GM13976 (cell line): ENCODE data around the gene CLSTN2.

Experiments used
- DNase-seq: peaks from one replicate; pipeline ENCODE4 v3.0.0; 2012; ENCODE audit warnings: low spot score
- in situ Hi-C: fragments of 300-500 bp; cut with MboI; formaldehyde crosslinking; loops from one replicate; pipeline ENCODE4 v1.12.0; 2022; ENCODE audit warnings: low sequenced_read_pairs, mixed read lengths, inconsistent platforms; ENCODE audit not compliant: unreplicated experiment
- TF ChIP-seq, protein P1 (sequence below): IDR thresholded peaks from 2 replicates; pipeline ENCODE4 v1.5.1; 2012; ENCODE audit warnings: borderline replicate concordance, mild to moderate bottlenecking; ENCODE audit not compliant: insufficient read depth; ENCODE audit errors: extremely low read depth, missing control alignments, control extremely low read depth

The CLSTN2 gene

DNA sequence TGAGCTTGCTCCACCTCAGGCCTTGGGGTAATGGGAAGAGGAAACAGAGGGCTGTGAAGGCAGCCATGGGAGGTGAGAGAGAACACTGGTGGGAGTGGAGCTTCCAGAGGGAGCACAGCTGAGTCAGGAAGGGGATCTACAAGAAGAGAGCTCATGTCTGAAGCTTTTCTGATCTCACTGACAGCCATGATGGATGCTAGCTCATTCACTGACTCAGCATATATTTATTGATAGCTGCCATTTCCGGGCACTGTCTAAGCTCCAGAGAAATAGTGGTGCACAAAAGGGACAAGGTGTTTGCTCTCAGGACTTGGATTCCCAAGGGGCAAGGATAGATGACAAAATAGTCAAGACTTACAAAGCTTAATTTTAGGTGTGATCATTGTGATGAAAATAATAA, 218.8 kb downstream of the CLSTN2 start:
- TF ChIP-seq, protein P1, sequence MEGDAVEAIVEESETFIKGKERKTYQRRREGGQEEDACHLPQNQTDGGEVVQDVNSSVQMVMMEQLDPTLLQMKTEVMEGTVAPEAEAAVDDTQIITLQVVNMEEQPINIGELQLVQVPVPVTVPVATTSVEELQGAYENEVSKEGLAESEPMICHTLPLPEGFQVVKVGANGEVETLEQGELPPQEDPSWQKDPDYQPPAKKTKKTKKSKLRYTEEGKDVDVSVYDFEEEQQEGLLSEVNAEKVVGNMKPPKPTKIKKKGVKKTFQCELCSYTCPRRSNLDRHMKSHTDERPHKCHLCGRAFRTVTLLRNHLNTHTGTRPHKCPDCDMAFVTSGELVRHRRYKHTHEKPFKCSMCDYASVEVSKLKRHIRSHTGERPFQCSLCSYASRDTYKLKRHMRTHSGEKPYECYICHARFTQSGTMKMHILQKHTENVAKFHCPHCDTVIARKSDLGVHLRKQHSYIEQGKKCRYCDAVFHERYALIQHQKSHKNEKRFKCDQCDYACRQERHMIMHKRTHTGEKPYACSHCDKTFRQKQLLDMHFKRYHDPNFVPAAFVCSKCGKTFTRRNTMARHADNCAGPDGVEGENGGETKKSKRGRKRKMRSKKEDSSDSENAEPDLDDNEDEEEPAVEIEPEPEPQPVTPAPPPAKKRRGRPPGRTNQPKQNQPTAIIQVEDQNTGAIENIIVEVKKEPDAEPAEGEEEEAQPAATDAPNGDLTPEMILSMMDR, result no peak

DNA sequence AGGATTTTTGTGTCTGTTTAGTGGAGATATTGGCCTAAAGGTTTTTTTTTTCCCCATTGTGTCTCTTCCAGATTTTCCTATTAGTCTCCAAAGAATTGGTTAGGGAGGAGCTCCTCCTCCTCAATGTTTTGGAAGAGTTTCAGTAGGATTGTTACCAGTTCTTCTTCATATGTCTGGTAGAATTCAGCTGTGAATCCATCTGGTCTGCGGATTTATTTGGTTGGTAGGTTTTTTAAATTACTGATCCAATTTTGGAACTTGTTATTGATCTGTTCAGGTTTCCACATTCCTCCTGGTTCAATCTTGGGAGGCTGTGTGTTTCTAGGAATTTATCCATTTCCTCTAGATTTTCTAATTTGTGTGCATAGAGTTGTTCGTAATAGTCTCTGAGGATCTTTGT, 222.2 kb downstream of the CLSTN2 start:
- TF ChIP-seq, protein P1, result no peak
- no peak for DNase-seq
- in situ Hi-C loops, result no loop called here

More for the DNA sequence above, 218.8 kb downstream of the CLSTN2 start:
- DNase-seq, result no peak
- in situ Hi-C loops, result no loop called here

DNA sequence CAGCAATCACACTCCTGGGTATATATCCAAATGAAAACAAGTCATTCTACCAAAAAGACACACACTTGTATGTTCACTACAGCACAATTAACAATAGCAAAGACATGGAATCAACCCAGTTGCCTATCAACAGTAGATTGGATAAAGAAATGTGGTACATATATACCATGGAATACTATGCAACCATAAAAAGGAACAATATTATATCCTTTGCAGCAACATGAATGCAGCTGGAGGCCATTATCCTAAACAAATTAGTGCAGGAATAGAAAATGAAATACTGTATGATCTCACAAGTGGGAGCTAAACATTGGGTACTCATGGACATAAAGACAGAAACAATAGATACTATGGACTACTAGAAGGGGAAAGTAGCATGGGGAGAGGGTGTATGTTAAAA, 224.7 kb downstream of the CLSTN2 start:
- in situ Hi-C loops, result no loop called here
- no peak for DNase-seq
- TF ChIP-seq, protein P1, result no peak

DNA sequence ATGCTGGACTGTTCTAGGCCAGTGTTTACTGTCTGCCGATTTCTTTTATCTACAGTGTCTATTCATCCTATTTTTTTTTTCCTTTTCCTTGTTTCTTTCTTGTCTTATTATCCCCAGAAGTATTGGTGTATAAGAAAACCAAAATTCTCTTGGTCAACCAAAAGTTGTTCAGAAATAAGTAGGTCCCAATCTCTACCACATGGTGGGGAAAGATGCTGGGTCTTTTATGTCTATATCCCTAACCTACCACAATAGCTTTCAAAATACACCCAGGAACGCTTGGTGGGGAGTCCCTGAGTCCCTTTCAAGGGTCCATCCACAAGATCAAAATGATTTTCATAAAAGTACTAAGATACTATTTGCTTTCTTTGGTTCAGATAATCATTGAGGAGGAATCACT, 225.6 kb downstream of the CLSTN2 start:
- in situ Hi-C loops, result no loop called here
- no peak for DNase-seq
- TF ChIP-seq, protein P1, result no peak

DNA sequence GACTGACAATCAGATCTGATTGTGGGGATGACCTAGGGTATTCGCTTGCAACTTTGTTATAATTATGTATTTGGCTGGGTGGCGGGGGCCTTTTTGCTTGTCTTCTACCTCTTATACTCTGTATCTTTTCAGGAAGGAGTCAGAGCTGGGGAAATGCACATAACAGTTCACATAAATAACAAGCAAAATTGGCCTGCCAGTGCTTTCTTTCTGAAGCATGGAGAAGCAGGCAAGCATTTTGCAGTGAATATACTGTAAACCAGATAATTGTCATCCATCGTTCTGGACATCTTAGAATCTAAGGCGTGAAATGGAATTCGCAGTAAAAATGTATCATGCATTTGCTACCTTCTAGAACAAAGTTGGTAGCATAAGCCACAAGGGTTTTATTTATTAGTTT, 227.6 kb downstream of the CLSTN2 start:
- TF ChIP-seq, protein P1, result no peak
- DNase-seq, result no peak
- in situ Hi-C loops, result no loop called here

DNA sequence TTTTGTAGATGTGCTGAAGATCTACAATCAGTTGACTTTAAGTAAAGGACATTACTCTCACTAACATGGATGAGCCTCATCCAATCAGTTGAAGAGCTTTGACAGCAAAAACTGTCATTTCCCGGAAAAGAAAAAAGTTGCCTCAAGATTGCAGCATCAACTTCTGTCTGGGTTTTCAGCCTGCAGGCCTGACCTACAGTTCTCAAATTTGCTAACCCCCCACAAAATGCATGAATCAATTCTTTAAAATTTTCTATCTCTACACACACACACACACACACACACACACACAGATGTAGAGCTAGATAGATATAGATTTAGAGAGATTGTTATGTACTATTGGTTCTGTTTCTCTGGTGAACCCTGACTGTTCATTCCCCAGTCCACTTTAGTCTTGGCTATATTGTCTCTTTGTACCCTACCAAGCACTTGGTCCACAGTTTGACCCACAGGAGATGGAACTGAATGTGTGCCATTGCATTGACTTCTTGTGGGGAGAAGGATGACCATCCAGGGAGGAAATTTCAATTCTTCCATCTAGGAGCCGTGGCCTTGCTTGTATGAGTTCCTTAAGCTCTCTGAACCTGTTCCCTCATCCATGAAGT, 228.3 kb downstream of the CLSTN2 start:
- in situ Hi-C loops, result no loop called here
- TF ChIP-seq, protein P1, result no peak
- DNase-seq, result no peak

DNA sequence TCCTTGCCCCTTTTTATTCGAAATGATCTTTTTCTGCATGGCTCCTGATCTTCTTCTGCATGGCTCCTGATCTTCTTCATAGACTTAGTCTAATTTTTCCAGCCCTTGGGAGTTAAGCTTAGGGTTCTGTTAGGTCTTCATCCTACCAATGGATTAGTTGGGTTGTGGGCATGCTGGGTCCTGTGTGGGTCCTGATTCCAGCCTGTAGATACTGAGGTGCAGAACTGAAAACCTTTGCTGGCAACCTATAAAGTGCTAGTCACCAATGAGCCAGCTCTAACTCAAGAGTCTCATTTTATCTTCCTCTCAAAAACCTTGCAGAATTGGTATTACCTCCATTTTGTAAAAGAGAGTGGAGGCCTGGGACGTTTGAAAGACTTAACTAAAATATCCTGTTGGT, 229.2 kb downstream of the CLSTN2 start:
- TF ChIP-seq, protein P1, result no peak
- DNase-seq, result no peak
- in situ Hi-C loops, result no loop called here
